ENCODE measurements around the gene ZSWIM4.
A peak's percentile ranks its signal among the peaks of the same experiment; 100 is the strongest.

Gene ZSWIM4

GRCh38 chr19:13796301-13797057 lies 1.2 kb downstream of the ZSWIM4 start:
- DNase-seq (ENCODE audit: low spot score): peak; percentile 68
- TF ChIP-seq, protein P1, sequence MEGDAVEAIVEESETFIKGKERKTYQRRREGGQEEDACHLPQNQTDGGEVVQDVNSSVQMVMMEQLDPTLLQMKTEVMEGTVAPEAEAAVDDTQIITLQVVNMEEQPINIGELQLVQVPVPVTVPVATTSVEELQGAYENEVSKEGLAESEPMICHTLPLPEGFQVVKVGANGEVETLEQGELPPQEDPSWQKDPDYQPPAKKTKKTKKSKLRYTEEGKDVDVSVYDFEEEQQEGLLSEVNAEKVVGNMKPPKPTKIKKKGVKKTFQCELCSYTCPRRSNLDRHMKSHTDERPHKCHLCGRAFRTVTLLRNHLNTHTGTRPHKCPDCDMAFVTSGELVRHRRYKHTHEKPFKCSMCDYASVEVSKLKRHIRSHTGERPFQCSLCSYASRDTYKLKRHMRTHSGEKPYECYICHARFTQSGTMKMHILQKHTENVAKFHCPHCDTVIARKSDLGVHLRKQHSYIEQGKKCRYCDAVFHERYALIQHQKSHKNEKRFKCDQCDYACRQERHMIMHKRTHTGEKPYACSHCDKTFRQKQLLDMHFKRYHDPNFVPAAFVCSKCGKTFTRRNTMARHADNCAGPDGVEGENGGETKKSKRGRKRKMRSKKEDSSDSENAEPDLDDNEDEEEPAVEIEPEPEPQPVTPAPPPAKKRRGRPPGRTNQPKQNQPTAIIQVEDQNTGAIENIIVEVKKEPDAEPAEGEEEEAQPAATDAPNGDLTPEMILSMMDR (IDR thresholded peaks at IDR 0.05; ENCODE audit: borderline replicate concordance, control extremely low read depth, extremely low read depth, insufficient read depth, missing control alignments): no peak
- in situ Hi-C loops (cut with MboI; ENCODE audit: low sequenced_read_pairs, unreplicated experiment): no loop called here

GRCh38 chr19:13797058-13797440 lies 1.8 kb downstream of the ZSWIM4 start:
- DNase-seq (ENCODE audit: low spot score): no peak
- TF ChIP-seq, protein P1 (IDR thresholded peaks at IDR 0.05; ENCODE audit: borderline replicate concordance, control extremely low read depth, extremely low read depth, insufficient read depth, missing control alignments): no peak
- in situ Hi-C loops (cut with MboI; ENCODE audit: low sequenced_read_pairs, unreplicated experiment): no loop called here

DNA sequence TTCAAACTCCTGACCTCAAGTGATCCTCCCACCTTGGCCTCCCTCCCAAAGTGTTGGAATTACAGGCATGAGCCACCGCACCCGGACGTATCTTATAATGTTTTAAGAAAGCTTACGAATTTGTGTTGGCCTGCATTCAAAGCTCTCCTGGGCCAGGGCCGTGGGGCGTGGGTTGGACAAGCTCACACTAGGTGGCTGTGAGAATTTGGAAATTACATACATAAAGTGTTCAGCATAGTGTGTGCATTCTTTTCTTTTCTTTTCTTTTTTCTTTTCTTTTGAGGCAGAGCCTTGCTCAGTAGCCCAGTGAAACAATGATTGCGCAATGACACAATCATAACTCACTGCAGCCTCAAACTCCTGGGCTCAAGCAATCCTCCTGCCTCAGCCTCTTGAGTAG lies 2.6 kb downstream of the ZSWIM4 start:
- in situ Hi-C loops (cut with MboI; ENCODE audit: low sequenced_read_pairs, unreplicated experiment): no loop called here
- no peak for DNase-seq (ENCODE audit: low spot score)
- TF ChIP-seq, protein P1 (IDR thresholded peaks at IDR 0.05; ENCODE audit: borderline replicate concordance, control extremely low read depth, extremely low read depth, insufficient read depth, missing control alignments): no peak

DNA sequence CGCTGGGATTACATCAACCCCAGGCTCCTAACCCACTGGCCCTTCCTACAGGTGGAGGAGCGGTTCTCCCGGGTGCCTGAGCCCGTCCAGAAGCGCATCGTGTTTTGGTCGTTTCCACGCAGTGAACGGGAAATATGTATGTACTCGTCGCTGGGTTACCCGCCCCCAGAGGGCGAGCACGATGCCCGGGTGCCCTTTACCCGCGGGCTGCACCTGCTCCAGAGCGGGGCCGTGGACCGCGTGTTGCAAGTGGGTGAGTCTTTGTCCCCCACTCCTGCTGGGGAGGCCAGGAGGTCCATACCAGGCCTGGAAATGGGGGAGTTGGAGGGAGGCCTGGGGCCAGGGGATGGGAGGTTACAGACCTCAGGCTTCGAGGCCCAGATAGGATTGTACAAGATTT lies 4.4 kb downstream of the ZSWIM4 start:
- in situ Hi-C loops (cut with MboI; ENCODE audit: low sequenced_read_pairs, unreplicated experiment): no loop called here
- no peak for DNase-seq (ENCODE audit: low spot score)
- TF ChIP-seq, protein P1 (IDR thresholded peaks at IDR 0.05; ENCODE audit: borderline replicate concordance, control extremely low read depth, extremely low read depth, insufficient read depth, missing control alignments): no peak

- in situ Hi-C loops (cut with MboI; ENCODE audit: low sequenced_read_pairs, unreplicated experiment): no loop called here
- TF ChIP-seq, protein P1 (IDR thresholded peaks at IDR 0.05; ENCODE audit: borderline replicate concordance, control extremely low read depth, extremely low read depth, insufficient read depth, missing control alignments): no peak
- DNase-seq (ENCODE audit: low spot score): peak; percentile 20
These were observed 7.8 kb downstream of the ZSWIM4 start for GRCh38 chr19:13803038-13803437.

DNA sequence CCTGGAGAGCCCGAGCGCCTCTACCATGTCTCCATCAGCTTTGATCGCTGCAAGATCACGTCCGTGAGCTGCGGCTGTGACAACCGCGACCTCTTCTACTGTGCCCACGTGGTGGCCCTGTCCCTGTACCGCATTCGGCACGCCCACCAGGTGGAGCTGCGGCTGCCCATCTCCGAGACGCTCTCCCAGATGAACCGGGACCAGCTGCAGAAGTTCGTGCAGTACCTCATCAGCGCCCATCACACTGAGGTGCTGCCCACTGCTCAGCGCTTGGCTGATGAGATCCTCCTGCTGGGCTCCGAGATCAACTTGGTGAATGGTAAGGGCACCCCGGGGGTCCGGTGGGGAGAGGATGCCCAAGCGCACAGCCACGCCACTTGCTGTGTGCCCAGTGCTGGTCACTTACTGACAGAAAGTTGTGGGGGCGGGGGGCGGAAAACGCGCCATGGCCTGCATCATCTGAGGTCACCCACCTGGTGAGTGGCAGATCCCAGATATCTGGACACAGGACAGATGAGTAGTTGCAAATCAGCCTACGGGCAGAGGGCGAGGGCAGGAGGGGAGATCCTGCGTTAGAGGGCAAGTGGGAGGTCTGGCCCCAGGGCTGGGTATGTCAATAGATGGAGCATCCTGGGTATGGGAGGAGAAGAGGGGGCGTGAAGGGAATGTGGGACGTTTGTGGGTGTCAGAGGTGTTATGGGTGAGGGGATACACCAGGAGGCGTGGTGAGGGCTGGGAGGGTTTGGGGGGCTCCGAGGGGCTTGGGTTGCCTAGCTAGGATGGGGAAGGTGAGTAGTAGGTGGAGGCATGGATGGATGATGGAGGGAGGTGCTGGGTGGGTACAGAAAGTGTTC lies 9.8 kb downstream of the ZSWIM4 start:
- DNase-seq (ENCODE audit: low spot score): no peak
- TF ChIP-seq, protein P1 (IDR thresholded peaks at IDR 0.05; ENCODE audit: borderline replicate concordance, control extremely low read depth, extremely low read depth, insufficient read depth, missing control alignments): no peak
- in situ Hi-C loops (cut with MboI; ENCODE audit: low sequenced_read_pairs, unreplicated experiment): no loop called here

Measured in GM13976 (cell line).